Activated CD8-positive, alpha-beta T cell treated with anti-CD3 and anti-CD28 coated beads for 36 hours (primary cell): ENCODE results near the gene PACRG. TPM values are rescaled to one million over a fixed set of nuclear protein-coding genes. Genes with fewer than 3 reads are reported as not detected.

ENCODE experiments used
- ATAC-seq: fragments of 200-7000 bp; cut with Tn5 transposase; one replicate; pipeline ENCODE4 v1.10.0; 2021; ENCODE audit warnings: mild to moderate bottlenecking, moderate library complexity
- CTCF ChIA-PET: fragments of 350-600 bp; sonication (Branson Sonifier 250); formaldehyde crosslinking; loops from one replicate; lab custom pipeline; 2021; ENCODE audit warnings: antibody characterized with exemption; lab: Charles Lee
- POLR2A ChIA-PET: fragments of 350-600 bp; sonication (Branson Sonifier 250); formaldehyde crosslinking; loops from one replicate; lab custom pipeline; 2021; ENCODE audit warnings: antibody characterized with exemption; lab: Charles Lee
- DNase-seq: peaks from one replicate; pipeline ENCODE4 v3.0.0-alpha.2; 2020
- H3K27ac Mint-ChIP-seq: one replicate; pipeline ENCODE4 v1.8.0; 2021; ENCODE audit warnings: mild to moderate bottlenecking, mixed read lengths
- H3K27me3 Mint-ChIP-seq: one replicate; pipeline ENCODE4 v1.8.0; 2021; ENCODE audit warnings: mixed read lengths
- H3K36me3 Mint-ChIP-seq: one replicate; pipeline ENCODE4 v1.8.0; 2021; ENCODE audit warnings: low read depth, mixed read lengths
- H3K4me1 Mint-ChIP-seq: one replicate; pipeline ENCODE4 v1.8.0; 2021; ENCODE audit warnings: low read depth, mixed read lengths
- H3K4me3 Mint-ChIP-seq: one replicate; pipeline ENCODE4 v1.8.0; 2021; ENCODE audit warnings: mild to moderate bottlenecking, moderate library complexity, mixed read lengths
- H3K9me3 Mint-ChIP-seq: one replicate; pipeline ENCODE4 v1.8.0; 2021; ENCODE audit warnings: mixed read lengths
- CTCF ChIP-seq: fragments of 200-600 bp; IDR thresholded peaks from one replicate; pipeline ENCODE4 v1.8.0; 2022; ENCODE audit warnings: antibody characterized with exemption, mild to moderate bottlenecking
- intact Hi-C: fragments of 100-400 bp; cut with micrococcal nuclease; formaldehyde crosslinking; loops from one replicate; pipeline ENCODE4 v1.10.0; 2022
- total RNA-seq, 2 experiments: library from RNA; stranded (reverse); gene quantifications; one replicate each; pipeline ENCODE4 v1.2.3, GENCODE V29; 2021

PACRG gene
- total RNA-seq, 2 experiments from 2014 or later, result not detected

- intact Hi-C loops, result no loop called here
- ChIA-PET POLR2A (no interaction called here), CTCF (no interaction called here)
- Mint-ChIP-seq H3K36me3 (no peaks in the 10 kb centered on the region), H3K4me3 (no peak overlapping the region), H3K9me3 (no peaks in the 10 kb centered on the region), H3K27me3 (peaks cover 10% of the 10 kb centered on the region), H3K4me1 (no peaks in the 10 kb centered on the region), H3K27ac (no peak overlapping the region)
- ATAC-seq (no peak), DNase-seq (no peak)
- TF ChIP-seq CTCF, result no peak
These were observed 611.7 kb downstream of the PACRG start for GRCh38 chr6:163339466-163339865.

GRCh38 chr6:163340201-163340887 lies 612.6 kb downstream of the PACRG start:
- Mint-ChIP-seq H3K27ac (no peak overlapping the region), H3K36me3 (no peaks in the 10 kb centered on the region), H3K9me3 (no peaks in the 10 kb centered on the region), H3K4me3 (no peak overlapping the region), H3K27me3 (peaks cover 6% of the 10 kb centered on the region), H3K4me1 (no peaks in the 10 kb centered on the region)
- DNase-seq (no peak), ATAC-seq (no peak)
- intact Hi-C loops, result no loop called here
- ChIA-PET POLR2A (no interaction called here), CTCF (no interaction called here)
- no peak for TF ChIP-seq CTCF

- Mint-ChIP-seq H3K9me3 (no peaks in the 10 kb centered on the region), H3K27me3 (peaks cover 2% of the 10 kb centered on the region), H3K4me1 (no peaks in the 10 kb centered on the region), H3K36me3 (no peaks in the 10 kb centered on the region), H3K27ac (no peak overlapping the region), H3K4me3 (no peak overlapping the region)
- no peak for DNase-seq
- no peak for ATAC-seq
- TF ChIP-seq CTCF, result no peak
- CTCF ChIA-PET, result no interaction called here
- intact Hi-C loops, result no loop called here
- POLR2A ChIA-PET, result no interaction called here
These were observed 613.7 kb downstream of the PACRG start for GRCh38 chr6:163341224-163342061.

- no peak for DNase-seq
- ATAC-seq, result no peak
- no peaks in the 10 kb centered on the region for H3K4me1 Mint-ChIP-seq
- POLR2A ChIA-PET, result no interaction called here
- H3K27ac Mint-ChIP-seq, result no peak overlapping the region
- H3K4me3 Mint-ChIP-seq, result no peak overlapping the region
- no peaks in the 10 kb centered on the region for H3K36me3 Mint-ChIP-seq
- H3K9me3 Mint-ChIP-seq, result no peaks in the 10 kb centered on the region
- H3K27me3 Mint-ChIP-seq, result no peaks in the 10 kb centered on the region
- no peak for TF ChIP-seq CTCF
- CTCF ChIA-PET, result no interaction called here
- intact Hi-C loops, result no loop called here
These were observed 615.1 kb downstream of the PACRG start for GRCh38 chr6:163342571-163343539.
